ENCODE data around the gene ATP2B1.

DNA sequence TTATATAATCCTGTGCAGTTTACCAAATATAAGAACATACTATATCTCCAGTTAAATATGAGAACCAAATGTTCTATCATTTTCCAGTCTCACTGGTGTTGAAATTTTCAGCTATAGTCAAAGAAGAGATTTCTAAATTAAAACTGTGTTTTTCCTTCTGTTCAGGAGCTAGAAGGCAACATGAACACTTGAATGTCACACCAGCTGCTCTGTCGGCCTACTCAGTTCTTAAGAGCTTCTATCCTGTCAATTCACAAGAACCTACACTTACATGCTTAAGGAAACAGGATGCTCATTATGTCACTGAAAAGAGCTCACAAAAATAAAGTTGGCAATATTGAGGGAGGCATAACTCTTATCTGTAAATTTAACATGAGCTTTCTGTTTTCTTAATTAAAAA, 43.1 kb downstream of the ATP2B1 start:
- TF ChIP-seq, protein P1, sequence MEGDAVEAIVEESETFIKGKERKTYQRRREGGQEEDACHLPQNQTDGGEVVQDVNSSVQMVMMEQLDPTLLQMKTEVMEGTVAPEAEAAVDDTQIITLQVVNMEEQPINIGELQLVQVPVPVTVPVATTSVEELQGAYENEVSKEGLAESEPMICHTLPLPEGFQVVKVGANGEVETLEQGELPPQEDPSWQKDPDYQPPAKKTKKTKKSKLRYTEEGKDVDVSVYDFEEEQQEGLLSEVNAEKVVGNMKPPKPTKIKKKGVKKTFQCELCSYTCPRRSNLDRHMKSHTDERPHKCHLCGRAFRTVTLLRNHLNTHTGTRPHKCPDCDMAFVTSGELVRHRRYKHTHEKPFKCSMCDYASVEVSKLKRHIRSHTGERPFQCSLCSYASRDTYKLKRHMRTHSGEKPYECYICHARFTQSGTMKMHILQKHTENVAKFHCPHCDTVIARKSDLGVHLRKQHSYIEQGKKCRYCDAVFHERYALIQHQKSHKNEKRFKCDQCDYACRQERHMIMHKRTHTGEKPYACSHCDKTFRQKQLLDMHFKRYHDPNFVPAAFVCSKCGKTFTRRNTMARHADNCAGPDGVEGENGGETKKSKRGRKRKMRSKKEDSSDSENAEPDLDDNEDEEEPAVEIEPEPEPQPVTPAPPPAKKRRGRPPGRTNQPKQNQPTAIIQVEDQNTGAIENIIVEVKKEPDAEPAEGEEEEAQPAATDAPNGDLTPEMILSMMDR (CRISPR knock-in tag; IDR thresholded peaks at IDR 0.05) = no peak
- TF ChIP-seq SMARCC2 (IDR thresholded peaks at IDR 0.05) (no peak), FOXP1 (IDR thresholded peaks at IDR 0.05) (no peak), FOXP1 (CRISPR knock-in tag; IDR thresholded peaks at IDR 0.05) (no peak), ZFP36 (IDR thresholded peaks at IDR 0.05; ENCODE audit: borderline replicate concordance, low read depth, low read length, partially characterized antibody) (no peak), ELF1 (CRISPR knock-in tag; IDR thresholded peaks at IDR 0.05) (no peak), CENPX (CRISPR knock-in tag; IDR thresholded peaks at IDR 0.05) (no peak), ZNF430 (CRISPR knock-in tag; IDR thresholded peaks at IDR 0.05) (no peak), NR2C2 (CRISPR knock-in tag; IDR thresholded peaks at IDR 0.05; ENCODE audit: borderline replicate concordance) (no peak), GTF2F1 (IDR thresholded peaks at IDR 0.05; ENCODE audit: low read length) (no peak), POLR2A (IDR thresholded peaks at IDR 0.05; ENCODE audit: insufficient read depth in 1 of 2, low read depth in 2 of 2, low read length in 2 of 2) (no peak), NFE2L1 (CRISPR knock-in tag; IDR thresholded peaks at IDR 0.05; ENCODE audit: borderline replicate concordance) (no peak), RFX5 (IDR thresholded peaks at IDR 0.05; ENCODE audit: low read depth, low read length) (no peak)
- TF ChIP-seq, protein P2, sequence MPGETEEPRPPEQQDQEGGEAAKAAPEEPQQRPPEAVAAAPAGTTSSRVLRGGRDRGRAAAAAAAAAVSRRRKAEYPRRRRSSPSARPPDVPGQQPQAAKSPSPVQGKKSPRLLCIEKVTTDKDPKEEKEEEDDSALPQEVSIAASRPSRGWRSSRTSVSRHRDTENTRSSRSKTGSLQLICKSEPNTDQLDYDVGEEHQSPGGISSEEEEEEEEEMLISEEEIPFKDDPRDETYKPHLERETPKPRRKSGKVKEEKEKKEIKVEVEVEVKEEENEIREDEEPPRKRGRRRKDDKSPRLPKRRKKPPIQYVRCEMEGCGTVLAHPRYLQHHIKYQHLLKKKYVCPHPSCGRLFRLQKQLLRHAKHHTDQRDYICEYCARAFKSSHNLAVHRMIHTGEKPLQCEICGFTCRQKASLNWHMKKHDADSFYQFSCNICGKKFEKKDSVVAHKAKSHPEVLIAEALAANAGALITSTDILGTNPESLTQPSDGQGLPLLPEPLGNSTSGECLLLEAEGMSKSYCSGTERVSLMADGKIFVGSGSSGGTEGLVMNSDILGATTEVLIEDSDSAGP (CRISPR knock-in tag; IDR thresholded peaks at IDR 0.05; ENCODE audit: borderline replicate concordance) = no peak
- TF ChIP-seq, protein P3, sequence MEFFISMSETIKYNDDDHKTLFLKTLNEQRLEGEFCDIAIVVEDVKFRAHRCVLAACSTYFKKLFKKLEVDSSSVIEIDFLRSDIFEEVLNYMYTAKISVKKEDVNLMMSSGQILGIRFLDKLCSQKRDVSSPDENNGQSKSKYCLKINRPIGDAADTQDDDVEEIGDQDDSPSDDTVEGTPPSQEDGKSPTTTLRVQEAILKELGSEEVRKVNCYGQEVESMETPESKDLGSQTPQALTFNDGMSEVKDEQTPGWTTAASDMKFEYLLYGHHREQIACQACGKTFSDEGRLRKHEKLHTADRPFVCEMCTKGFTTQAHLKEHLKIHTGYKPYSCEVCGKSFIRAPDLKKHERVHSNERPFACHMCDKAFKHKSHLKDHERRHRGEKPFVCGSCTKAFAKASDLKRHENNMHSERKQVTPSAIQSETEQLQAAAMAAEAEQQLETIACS (CRISPR knock-in tag; IDR thresholded peaks at IDR 0.05) = no peak
